T-helper 1 cell treated with Interleukin-12 subunit alpha and Interleukin-12 subunit beta and Interleukin-4 antibody, amounts not matched to agents 30 ng/mL and 1 ng/mL, for 36 hours (primary cell): Measurements from ENCODE around the gene SNORC. TPM values are rescaled to one million over a fixed set of nuclear protein-coding genes. Genes with fewer than 3 reads are reported as not detected.

Source experiments
- intact Hi-C: fragments of 100-400 bp; cut with micrococcal nuclease; formaldehyde crosslinking; loops from one replicate; pipeline ENCODE4 v1.15.1; 2024
- total RNA-seq: library from RNA; stranded (reverse); gene quantifications from 2 replicates; pipeline ENCODE4 v1.2.3, GENCODE V29; 2022

The SNORC gene
- total RNA-seq, 1 donor from 2014 or later, result 1.2 TPM

- intact Hi-C loops, result no loop called here
Observed at GRCh38 chr2:232926431-232926939, 56.4 kb downstream of the SNORC start.

- intact Hi-C loops, result no loop called here
Observed at GRCh38 chr2:232927032-232927792, 57.1 kb downstream of the SNORC start.

DNA sequence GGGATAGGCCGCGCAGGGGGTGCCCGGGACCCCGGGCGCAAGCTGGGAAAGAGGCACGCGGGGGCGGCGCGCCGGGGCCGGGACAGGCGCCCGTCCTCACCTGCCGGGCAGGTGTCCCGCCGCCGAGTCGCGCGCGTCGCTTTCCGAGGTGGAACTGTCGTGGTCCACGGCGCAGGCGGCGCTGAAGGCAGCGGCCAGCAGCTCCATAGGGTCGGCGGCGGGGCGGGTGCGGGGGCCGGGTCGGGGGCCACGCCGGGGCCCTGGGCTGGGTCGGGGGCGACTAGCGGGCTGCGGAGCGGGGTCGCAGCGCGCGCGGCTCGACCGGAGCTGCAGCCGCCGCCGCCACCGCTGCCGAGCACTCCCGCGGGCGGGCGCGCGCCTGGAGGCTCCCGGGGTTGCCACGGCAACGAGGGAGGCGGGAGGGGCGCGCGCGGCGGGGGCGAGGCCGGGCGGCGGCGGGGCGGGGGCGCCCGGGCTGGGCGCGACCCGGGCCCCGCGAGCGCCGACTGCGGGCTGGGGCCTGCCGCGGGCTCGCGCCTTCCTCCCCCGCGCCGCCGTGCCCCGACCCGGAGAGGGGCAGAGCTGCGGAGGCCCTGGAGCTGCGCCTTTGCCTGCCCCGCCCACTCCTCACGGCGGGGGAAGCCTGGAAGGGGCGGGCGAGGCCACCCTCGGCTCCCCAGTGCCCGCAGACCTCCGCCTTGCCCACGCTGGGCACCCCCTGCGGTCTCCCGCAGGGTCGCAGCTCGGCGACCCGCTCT lies 57.9 kb downstream of the SNORC start:
- intact Hi-C loops, result no loop called here

Other genes starting within 250 kb of the SNORC start
- gene EFHD1, start 236.7 kb upstream of the SNORC start, total RNA-seq, result 0.86 and 1.3 TPM in 2 replicates
- 75.2 and 75.7 TPM in 2 replicates for gene GIGYF2, start 172.9 kb upstream of the SNORC start, total RNA-seq
- gene KCNJ13, start 93.7 kb upstream of the SNORC start, total RNA-seq, result 0.12 TPM in 1 of 2 replicates, not detected in the other
- gene NGEF, start 143.0 kb downstream of the SNORC start, total RNA-seq, result not detected in 2 replicates
- gene NEU2, start 162.4 kb downstream of the SNORC start, total RNA-seq, result not detected in 2 replicates
- gene INPP5D, start 190.1 kb downstream of the SNORC start, total RNA-seq, result 128 and 141 TPM in 2 replicates